Coronary artery (tissue), 2 donors: ENCODE measurements around the gene KRT39.
"Not testable (repeated sequence)": the region's sequence is repeated elsewhere in the genome, so short reads cannot be mapped to it uniquely, and the experiment has no call there.

ENCODE experiments used
- DNase-seq: peaks from one replicate; pipeline ENCODE4 v3.0.0-alpha.2; 2017; ENCODE audit warnings: low spot score
- H3K27ac ChIP-seq, 2 donors: fragments of 200-600 bp; sonication (generic); one replicate each; pipeline ENCODE4 v1.5.1; 2016 to 2019
- H3K4me3 ChIP-seq: fragments of 200-600 bp; sonication (generic); 2 replicates; pipeline ENCODE4 v1.5.1; 2016; ENCODE audit warnings: mild to moderate bottlenecking, moderate library complexity
- CTCF ChIP-seq: fragments of 200-600 bp; sonication (generic); IDR thresholded peaks from one replicate; pipeline ENCODE4 v1.5.1; 2019; ENCODE audit warnings: antibody characterized with exemption

KRT39 gene

DNA sequence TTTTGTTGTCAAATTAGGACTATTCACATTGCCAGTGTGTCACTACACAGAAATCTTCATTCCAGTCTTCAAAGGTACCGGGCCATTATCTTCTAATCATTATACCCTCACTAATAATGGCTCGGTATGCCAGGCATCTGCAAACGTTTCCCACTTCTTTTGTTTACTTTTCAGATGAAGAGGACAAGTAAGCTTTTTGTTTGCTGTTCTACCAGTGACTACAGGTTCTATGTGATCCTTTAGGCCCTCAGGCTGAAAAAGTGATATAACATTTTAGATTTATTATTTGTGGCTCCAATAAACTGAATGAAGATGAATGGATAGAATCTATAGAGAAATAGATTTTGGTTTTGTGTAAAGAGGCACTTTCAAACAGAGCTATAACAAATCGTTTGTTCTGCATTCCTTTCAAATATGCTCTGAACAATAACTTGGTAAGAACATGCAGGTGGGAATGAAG, 42.6 kb upstream of the KRT39 start:
- no peak for DNase-seq
- Histone ChIP-seq H3K27ac (no peak overlapping the region), H3K4me3 (no peak overlapping the region)
- no peak for TF ChIP-seq CTCF

GRCh38 chr17:41008811-41009210, 42.1 kb upstream of the KRT39 start, which contains the start of gene KRTAP3-1:
Gene KRTAP3-1 (minus strand): TSS chr17:41009128. CDS start chr17:41009074, 54 bp downstream.
- Histone ChIP-seq H3K27ac (no peak within 1 kb of the TSS), H3K4me3 (no peak within 1 kb of the TSS)
- TF ChIP-seq CTCF, result no peak
- no peak for DNase-seq

GRCh38 chr17:41004397-41004796, 37.6 kb upstream of the KRT39 start:
- DNase-seq, result no peak
- no peak for TF ChIP-seq CTCF
- Histone ChIP-seq H3K27ac (no peak overlapping the region), H3K4me3 (no peak overlapping the region)

- no peak for DNase-seq
- H3K4me3 ChIP-seq, result no peak overlapping the region
- no peak overlapping the region for H3K27ac ChIP-seq
- TF ChIP-seq CTCF, result no peak
These were observed 37.2 kb upstream of the KRT39 start for GRCh38 chr17:41003926-41004325.

DNA sequence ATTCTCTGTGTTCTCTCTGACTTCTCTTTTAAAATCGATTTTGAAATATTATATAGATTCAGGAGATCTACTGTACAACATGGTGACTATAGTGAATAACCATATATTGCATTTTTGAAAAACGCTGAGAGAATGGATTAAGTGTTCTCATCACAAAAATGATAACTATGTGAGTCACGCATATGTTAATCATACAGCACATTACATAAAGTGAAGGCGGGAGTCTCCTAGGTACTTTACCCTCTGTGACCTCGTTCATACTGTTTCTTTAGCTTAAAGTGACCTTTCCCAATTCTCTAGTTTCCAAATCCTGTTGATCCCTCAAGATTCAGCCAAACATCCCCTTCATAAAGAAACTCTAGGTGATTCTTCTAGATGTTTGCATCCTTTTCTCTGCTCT, 36.1 kb upstream of the KRT39 start:
- TF ChIP-seq CTCF, result no peak
- Histone ChIP-seq H3K4me3 (no peak overlapping the region), H3K27ac (no peak overlapping the region)
- no peak for DNase-seq

DNA sequence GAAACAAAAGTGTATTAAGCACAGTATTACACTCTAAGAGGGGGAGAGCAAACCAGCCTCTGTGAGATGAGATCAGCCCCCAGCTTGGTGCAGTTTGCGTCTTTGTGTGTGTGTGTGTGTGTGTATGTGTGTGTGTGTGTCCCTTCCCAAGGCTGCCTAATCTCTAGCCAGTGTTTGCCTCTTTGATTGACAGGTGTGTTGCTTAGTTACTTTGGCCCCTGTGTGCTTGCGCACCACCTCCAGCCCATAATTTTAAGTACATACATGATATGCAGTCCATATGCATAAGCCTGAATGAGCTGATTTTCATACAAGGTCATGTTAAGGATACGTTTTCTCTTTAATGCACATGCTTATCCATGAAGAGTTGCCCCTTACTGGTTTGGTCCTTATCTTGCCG, 35.0 kb upstream of the KRT39 start:
- DNase-seq, result no peak
- H3K27ac ChIP-seq, result no peak overlapping the region
- H3K4me3 ChIP-seq, result no peak overlapping the region
- no peak for TF ChIP-seq CTCF

GRCh38 chr17:40999563-40999962, 32.8 kb upstream of the KRT39 start, which contains the start of gene KRTAP3-2:
Gene KRTAP3-2 (minus strand): TSS chr17:40999906. CDS start chr17:40999853, 53 bp downstream.
- not testable (repeated sequence) for H3K27ac ChIP-seq, H3K4me3 ChIP-seq, DNase-seq

GRCh38 chr17:40997361-40997760, 30.6 kb upstream of the KRT39 start:
- Histone ChIP-seq H3K27ac (no peak overlapping the region), H3K4me3 (no peak overlapping the region)
- no peak for TF ChIP-seq CTCF
- DNase-seq, result no peak
